Neural cell (in vitro differentiated cells): Measurements from ENCODE around the gene CHAF1B.

Experiments used
- EP300 ChIP-seq: fragments of 450-650 bp; conservative IDR thresholded peaks from 2 replicates; pipeline ENCODE4 v1.6.1; 2014; ENCODE audit warnings: antibody characterized with exemption, mild to moderate bottlenecking, moderate library complexity; ENCODE audit not compliant: poor library complexity, severe bottlenecking
- MXI1 ChIP-seq: fragments of 450-650 bp; conservative IDR thresholded peaks from 2 replicates; pipeline ENCODE4 v1.6.1; 2014; ENCODE audit warnings: antibody characterized with exemption, mild to moderate bottlenecking; ENCODE audit not compliant: poor library complexity, severe bottlenecking
- RAD21 ChIP-seq: fragments of 450-650 bp; conservative IDR thresholded peaks from 2 replicates; pipeline ENCODE4 v1.6.1; 2014; ENCODE audit warnings: antibody characterized with exemption, mild to moderate bottlenecking, moderate library complexity
- SMC3 ChIP-seq: fragments of 450-650 bp; conservative IDR thresholded peaks from 2 replicates; pipeline ENCODE4 v1.6.1; 2014; ENCODE audit warnings: antibody characterized with exemption, mild to moderate bottlenecking, moderate library complexity; ENCODE audit not compliant: poor library complexity
- TAF1 ChIP-seq: IDR thresholded peaks from 2 replicates; pipeline ENCODE4 v1.6.1; 2012; ENCODE audit warnings: low read depth
- TF ChIP-seq, protein P1 (sequence below): fragments of 450-650 bp; IDR thresholded peaks from 2 replicates; pipeline ENCODE4 v1.5.1; 2014; ENCODE audit warnings: antibody characterized with exemption, mild to moderate bottlenecking, moderate library complexity; ENCODE audit not compliant: poor library complexity, severe bottlenecking
- TF ChIP-seq, protein P2 (sequence below): IDR thresholded peaks from 2 replicates; pipeline ENCODE4 v1.6.1; 2012; ENCODE audit warnings: borderline replicate concordance

- TF ChIP-seq TAF1, result no peak
- TF ChIP-seq, protein P1, sequence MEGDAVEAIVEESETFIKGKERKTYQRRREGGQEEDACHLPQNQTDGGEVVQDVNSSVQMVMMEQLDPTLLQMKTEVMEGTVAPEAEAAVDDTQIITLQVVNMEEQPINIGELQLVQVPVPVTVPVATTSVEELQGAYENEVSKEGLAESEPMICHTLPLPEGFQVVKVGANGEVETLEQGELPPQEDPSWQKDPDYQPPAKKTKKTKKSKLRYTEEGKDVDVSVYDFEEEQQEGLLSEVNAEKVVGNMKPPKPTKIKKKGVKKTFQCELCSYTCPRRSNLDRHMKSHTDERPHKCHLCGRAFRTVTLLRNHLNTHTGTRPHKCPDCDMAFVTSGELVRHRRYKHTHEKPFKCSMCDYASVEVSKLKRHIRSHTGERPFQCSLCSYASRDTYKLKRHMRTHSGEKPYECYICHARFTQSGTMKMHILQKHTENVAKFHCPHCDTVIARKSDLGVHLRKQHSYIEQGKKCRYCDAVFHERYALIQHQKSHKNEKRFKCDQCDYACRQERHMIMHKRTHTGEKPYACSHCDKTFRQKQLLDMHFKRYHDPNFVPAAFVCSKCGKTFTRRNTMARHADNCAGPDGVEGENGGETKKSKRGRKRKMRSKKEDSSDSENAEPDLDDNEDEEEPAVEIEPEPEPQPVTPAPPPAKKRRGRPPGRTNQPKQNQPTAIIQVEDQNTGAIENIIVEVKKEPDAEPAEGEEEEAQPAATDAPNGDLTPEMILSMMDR, result no peak
- TF ChIP-seq, protein P2, sequence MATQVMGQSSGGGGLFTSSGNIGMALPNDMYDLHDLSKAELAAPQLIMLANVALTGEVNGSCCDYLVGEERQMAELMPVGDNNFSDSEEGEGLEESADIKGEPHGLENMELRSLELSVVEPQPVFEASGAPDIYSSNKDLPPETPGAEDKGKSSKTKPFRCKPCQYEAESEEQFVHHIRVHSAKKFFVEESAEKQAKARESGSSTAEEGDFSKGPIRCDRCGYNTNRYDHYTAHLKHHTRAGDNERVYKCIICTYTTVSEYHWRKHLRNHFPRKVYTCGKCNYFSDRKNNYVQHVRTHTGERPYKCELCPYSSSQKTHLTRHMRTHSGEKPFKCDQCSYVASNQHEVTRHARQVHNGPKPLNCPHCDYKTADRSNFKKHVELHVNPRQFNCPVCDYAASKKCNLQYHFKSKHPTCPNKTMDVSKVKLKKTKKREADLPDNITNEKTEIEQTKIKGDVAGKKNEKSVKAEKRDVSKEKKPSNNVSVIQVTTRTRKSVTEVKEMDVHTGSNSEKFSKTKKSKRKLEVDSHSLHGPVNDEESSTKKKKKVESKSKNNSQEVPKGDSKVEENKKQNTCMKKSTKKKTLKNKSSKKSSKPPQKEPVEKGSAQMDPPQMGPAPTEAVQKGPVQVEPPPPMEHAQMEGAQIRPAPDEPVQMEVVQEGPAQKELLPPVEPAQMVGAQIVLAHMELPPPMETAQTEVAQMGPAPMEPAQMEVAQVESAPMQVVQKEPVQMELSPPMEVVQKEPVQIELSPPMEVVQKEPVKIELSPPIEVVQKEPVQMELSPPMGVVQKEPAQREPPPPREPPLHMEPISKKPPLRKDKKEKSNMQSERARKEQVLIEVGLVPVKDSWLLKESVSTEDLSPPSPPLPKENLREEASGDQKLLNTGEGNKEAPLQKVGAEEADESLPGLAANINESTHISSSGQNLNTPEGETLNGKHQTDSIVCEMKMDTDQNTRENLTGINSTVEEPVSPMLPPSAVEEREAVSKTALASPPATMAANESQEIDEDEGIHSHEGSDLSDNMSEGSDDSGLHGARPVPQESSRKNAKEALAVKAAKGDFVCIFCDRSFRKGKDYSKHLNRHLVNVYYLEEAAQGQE, result no peak
- no peak for TF ChIP-seq EP300
- no peak for TF ChIP-seq SMC3
- TF ChIP-seq RAD21, result no peak
- TF ChIP-seq MXI1, result no peak
These were observed 48.0 kb downstream of the CHAF1B start for GRCh38 chr21:36433059-36433709.
